GM12865 (cell line): ENCODE data around the gene IRAK3.

ENCODE experiments used
- DNase-seq: peaks from one replicate; pipeline ENCODE4 v3.0.0; 2010; ENCODE audit warnings: low read depth
- H3K4me3 ChIP-seq: 2 replicates; pipeline ENCODE4 v1.5.1; 2011; ENCODE audit warnings: mild to moderate bottlenecking, low read depth, low read length, control low read depth
- TF ChIP-seq, protein P1 (sequence below): IDR thresholded peaks from 2 replicates; pipeline ENCODE4 v1.5.1; 2011; ENCODE audit warnings: low read length, control low read depth, low read depth, inconsistent platforms; ENCODE audit not compliant: insufficient read depth; ENCODE audit errors: missing control alignments

Gene IRAK3

DNA sequence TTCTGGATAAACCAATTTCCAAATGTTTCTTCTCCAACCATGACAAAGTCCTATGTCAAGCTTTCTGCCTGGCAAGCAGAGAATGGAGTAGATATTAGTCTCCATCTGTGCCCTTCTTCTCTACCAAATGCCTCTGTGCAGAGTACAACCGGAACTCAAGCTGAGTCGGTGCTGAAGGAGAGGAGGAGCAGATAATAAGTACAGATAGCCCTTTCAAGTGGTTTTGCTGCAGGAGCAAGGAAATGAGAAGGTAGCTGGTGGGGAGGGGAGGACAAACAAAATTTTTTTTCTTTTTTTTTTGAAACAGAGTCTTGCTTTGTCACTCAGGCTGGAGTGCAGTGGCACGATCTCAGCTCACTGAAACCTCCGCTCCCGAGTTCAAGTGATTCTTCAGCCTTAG, 99.1 kb downstream of the IRAK3 start:
- DNase-seq, result no peak
- no peak overlapping the region for H3K4me3 ChIP-seq
- TF ChIP-seq, protein P1, sequence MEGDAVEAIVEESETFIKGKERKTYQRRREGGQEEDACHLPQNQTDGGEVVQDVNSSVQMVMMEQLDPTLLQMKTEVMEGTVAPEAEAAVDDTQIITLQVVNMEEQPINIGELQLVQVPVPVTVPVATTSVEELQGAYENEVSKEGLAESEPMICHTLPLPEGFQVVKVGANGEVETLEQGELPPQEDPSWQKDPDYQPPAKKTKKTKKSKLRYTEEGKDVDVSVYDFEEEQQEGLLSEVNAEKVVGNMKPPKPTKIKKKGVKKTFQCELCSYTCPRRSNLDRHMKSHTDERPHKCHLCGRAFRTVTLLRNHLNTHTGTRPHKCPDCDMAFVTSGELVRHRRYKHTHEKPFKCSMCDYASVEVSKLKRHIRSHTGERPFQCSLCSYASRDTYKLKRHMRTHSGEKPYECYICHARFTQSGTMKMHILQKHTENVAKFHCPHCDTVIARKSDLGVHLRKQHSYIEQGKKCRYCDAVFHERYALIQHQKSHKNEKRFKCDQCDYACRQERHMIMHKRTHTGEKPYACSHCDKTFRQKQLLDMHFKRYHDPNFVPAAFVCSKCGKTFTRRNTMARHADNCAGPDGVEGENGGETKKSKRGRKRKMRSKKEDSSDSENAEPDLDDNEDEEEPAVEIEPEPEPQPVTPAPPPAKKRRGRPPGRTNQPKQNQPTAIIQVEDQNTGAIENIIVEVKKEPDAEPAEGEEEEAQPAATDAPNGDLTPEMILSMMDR, result no peak

DNA sequence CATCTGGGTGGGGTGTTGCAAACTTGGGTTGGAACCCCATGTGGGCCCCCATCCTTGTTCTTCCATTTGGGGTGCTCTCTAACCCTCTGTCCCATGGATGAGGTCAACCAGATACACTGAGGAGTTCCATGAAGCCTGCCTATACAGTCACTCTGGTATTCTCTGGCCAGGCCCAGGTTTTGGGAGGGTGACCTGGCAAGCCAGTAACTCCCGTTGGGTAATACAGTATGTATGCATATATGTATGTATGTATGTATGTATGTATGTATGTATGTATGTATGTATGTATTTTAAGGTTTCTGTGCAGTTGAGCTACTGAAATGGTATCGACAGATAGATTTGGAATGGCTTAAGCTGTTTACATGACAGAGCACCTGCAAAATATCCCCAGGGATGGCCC, 100.5 kb downstream of the IRAK3 start:
- TF ChIP-seq, protein P1, result no peak
- no peak for DNase-seq
- H3K4me3 ChIP-seq, result no peak overlapping the region

DNA sequence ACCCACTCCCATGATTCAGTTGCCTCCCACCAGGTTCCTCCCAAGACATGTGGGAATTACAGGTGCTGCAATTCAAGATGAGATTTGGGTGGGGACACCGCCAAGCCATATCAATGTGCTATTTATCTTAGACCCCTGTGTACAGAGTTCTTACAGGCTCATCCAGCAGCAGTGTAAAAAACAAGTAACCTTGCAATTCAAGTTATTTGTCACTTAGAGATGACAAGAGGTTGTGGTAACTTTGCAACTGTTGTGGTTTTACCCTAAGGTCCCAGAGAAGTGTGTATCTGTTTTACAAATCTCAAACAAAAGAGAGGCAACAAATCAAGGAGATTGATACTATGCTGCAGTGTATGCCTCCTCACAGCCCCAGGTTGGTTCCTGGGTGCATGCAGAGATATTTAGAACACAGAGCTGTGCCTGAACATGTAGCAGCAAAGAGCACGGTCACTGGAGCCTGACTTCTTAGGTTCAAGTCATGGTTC, 101.7 kb downstream of the IRAK3 start:
- no peak for DNase-seq
- TF ChIP-seq, protein P1, result no peak
- no peak overlapping the region for H3K4me3 ChIP-seq

DNA sequence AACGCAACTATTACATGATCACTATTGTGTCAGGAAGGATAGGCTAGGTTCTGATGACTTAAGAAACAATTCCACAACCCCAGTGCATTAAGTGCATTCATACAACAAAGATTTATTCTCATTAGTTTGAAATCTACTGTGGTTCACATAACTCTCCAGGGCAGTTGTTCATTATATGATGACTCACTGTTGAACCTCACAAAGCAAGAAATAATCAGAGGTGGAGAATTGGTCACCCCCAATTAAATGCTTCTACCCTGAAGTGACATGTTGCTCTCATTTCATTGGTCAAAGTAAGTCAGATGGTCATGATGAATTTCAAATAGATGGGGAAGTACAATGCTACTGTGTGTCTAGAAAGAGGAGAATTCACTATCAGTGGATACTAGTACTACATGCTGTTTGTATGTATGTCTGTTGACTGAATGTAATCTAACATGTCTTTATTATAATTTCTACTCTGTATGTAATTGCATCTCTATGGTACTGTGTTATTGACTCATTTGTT, 107.2 kb downstream of the IRAK3 start:
- no peak overlapping the region for H3K4me3 ChIP-seq
- TF ChIP-seq, protein P1, result no peak
- DNase-seq, result no peak

DNA sequence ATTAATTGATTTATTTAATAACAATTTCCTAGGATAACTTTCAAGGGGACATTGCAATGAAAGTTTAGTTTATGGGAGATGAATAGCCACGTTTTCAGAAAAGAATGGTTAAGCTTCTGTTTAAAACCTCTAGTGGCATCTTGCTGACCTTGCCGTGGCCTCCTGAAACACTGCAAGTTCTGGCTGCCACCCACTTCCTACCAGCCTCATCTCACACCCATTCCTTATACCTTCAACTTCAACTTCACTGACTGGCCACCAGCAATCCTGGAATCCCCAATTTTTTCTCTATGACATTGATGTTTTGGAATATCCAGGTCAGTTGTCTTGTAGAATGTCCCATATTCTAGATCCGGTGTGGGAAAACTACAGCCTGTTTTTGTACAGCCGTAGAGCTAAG, 108.1 kb downstream of the IRAK3 start:
- H3K4me3 ChIP-seq, result no peak overlapping the region
- no peak for DNase-seq
- TF ChIP-seq, protein P1, result no peak

DNA sequence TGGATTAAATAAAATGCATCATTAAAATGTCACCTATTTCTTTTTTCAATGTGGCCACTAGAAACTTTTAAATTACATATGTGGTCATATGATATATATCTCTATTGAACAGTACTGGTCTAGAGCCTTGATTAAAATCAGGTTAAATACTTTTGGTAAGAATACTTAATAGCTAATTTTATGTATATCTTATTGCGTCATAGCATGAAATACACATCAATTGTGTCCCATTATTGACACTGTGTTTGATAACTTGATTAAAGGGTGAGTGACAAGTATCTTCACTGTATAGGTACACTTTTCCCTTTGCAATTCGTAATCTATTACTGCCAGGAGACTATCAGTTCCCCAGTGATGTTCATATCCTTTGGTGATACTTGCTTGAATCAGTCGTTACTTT, 108.9 kb downstream of the IRAK3 start:
- H3K4me3 ChIP-seq, result no peak overlapping the region
- DNase-seq, result no peak
- TF ChIP-seq, protein P1, result no peak
